Brain pericyte (primary cell): ENCODE results near the gene VPS33A.
"Not testable (repeated sequence)": the region's sequence is repeated elsewhere in the genome, so short reads cannot be mapped to it uniquely, and the experiment has no call there.

Experiments
- DNase-seq: peaks from one replicate; pipeline ENCODE4 v3.0.0-alpha.2; 2012; ENCODE audit warnings: low read depth, low spot score

VPS33A gene

DNA sequence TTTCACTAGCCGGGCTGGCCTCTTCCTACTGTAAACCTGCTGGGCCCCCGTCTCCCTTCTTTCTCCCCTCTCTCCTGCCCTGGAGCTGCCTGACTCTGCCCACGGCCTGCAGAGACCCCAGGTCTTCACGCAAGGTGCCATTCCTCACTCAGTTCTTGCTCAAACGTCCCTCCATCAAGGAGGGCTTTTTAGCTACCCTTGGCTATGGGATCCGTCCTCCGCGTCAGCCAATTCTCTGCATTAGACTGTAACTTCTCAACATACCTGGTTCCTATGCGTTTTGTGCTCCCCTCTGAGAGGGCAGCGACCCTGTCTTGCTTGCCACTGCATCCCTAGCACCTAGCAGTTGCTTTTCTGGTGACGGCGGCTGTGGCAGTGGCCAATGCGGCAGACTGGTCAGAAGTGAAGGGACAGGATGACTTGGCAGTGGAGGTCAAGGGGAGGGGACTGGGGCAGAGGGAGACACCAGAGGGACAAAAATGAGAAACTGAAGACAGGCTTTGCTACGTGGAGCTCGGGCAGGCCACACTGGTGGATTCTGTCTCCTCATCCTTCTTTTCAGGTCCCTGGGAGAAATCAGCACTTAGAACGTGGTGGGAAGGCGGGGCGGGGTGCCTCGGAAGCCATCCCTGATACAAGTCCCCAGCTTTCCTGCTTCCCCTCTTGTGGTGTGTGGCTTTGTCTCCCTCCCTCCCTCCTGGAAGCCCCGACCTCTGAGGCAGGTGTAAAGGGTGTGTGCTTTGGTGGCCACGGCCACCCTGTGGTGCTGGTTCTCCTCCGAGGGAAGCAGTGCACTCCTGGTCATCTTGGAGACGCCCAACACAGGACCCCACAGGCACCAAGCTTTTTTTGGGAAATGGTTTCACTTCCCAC lies 61.0 kb downstream of the VPS33A start:
- DNase-seq, result no peak

DNA sequence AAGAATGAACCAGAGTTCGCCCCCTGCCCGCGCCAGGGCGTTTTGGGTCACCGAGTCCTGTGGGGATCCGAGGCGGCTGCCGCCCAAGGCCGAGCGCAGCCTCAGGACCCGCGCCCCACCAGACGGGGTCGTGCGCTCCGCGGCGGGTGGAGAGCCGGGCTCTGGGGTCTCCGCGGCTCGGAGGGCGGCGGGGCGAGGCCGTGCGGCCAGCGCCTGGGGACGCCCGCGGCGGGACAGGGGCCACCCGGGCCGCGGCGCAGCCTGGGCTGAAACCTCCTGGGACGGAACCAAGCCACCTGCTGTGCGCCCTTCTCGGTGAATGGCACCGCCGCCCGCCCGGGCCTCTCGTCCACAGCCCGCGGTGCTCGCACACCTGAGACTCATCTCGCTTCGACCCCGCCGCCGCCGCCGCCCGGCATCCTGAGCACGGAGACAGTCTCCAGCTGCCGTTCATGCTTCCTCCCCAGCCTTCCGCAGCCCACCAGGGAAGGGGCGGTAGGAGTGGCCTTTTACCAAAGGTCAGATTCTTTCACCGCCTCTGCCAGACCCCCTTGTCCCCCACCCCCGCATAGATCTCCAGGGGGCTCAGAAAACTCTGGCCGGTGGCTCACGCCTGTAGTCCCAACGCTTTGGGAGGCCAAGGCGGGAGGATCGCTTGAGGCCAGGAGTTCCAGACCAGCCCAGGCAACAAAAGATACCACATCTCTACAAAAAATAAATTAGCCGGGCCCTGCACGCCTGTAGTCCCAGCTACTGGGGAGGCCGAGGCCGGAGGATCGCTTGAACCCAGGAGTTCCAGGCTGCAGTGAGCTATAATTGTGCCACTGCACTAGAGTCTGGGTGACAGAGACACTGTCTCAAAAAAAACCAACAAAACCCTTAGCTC lies 61.9 kb downstream of the VPS33A start:
- no peak for DNase-seq

DNA sequence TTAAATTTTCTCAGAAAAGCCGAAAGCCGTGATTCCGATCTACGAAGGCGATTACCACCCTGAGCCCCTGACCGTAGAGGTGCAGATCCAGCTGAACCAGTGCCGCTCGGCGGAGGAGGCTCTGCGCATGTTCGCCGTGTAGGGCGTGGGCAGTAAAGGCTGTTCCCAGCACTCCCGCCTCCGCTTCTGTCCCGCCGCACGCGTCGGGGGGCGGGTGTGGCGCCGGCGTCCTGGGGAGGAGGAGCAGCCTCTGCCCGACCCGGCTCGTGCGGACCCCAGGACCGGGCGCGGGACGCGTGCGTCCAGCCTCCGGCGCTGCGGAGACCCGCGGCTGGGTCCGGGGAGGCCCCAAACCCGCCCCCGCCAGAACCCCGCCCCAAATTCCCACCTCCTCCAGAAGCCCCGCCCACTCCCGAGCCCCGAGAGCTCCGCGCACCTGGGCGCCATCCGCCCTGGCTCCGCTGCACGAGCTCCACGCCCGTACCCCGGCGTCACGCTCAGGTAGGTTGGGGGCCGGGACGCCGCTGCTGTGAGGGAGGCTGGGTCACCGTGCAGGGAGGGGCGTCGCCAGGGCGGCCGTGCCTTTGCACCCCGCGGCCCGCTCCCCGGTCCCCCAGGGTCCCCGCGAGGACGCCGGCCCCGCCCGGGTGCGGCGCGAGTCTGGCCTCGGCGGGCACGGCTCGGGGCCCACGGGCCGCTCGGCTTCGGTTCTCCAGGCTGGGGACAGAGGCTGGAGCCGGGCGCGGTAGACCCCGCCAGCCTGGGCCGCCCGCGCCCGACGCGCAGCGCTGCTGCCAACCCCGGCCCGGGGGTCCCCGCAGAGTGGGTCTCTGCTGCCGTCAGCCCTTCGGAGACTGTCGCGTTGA lies 62.8 kb downstream of the VPS33A start, which contains the start of gene B3GNT4:
TSS of gene B3GNT4 (plus strand) at position 409 of the 866 bp plus-strand sequence. CDS start 910 bp downstream, outside the sequence.
- DNase-seq, result no peak

DNA sequence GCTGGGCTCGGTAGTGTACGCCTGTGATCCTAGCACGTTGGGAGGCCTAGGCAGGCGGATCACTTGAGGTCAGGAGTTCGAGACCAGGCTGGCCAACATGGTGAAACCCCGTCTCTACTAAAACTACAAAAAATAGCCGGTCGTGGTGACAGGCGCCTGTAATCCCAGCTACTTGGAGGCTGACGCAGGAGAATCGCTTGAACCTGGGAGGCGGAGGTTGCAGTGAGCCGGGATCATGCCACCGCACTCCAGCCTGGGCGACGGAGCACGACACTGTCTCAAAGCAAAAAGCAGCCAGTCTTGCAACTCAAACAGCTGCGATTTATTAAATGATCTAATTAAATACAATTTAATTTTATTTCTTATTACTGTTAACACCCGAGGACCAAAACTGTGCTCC lies 63.5 kb downstream of the VPS33A start:
- not testable (repeated sequence) for DNase-seq

DNA sequence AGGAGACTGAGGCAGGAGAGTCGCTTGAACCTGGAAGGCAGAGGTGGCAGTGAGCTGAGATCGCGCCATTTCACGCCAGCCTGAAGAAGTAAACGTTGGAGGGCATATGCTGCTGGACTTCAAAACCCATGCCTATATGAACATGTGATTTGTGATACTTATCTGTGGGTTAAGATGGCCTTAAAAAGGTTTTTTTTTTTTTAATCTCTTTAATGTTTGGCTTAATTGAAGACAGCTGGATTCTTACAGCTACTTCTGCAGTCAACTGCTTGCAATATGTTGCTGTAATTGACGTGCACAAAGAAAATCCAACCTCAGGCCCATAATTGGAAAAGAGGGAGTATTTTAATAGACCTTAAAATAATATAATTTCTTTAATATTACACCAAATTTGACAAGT lies 64.3 kb downstream of the VPS33A start:
- no peak for DNase-seq

DNA sequence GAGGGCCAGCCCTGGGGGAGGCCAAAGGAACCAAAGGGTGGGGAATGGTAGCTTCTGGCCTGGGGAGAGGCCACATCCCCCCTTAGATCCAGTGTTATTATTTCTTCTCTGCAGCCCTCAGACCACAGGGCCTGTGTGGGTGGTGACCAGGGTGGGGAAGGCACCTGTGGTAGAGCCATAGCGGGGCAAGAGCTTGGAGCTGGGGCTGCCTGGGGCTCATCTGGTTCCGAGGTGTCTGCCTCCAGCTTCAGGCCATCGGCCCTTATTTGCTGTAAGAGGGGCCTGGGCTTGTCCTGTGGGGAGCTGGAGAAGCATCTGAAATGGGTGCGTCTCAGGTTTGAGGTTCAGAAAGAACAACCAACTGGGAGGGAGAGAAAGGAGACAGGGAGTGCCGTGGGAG lies 64.9 kb downstream of the VPS33A start:
- no peak for DNase-seq

DNA sequence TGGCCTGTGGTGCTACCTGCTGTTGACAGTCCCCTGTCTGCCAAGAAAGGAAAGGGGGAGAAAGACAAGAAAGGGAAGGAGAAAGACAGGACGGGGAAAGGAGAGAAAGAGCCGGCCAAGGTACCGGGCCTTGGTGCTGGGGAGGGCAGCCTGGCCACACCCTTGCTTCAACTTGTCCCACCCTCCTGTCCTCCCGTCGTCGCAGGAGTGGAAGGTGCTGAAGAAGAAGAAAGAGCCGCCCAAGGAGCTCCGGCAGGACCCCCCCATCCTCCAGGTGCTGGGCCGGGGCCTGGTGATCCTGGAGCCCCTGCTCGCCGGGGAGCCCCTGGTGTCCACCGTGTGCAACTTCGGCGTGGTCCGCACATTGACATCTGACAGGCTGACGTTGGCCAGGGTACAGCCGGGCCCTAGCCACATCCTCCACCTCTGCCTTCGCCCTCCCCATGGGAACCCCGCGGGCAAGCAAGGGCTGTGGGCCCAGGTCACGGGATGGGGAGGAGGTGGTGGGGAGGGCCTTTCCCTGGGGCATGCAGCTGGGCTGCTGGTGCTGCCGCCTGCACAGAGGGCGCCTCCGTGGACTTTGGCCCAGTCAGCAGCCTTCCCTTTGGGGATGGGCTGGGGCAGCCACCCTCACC lies 65.6 kb downstream of the VPS33A start:
- no peak for DNase-seq

DNA sequence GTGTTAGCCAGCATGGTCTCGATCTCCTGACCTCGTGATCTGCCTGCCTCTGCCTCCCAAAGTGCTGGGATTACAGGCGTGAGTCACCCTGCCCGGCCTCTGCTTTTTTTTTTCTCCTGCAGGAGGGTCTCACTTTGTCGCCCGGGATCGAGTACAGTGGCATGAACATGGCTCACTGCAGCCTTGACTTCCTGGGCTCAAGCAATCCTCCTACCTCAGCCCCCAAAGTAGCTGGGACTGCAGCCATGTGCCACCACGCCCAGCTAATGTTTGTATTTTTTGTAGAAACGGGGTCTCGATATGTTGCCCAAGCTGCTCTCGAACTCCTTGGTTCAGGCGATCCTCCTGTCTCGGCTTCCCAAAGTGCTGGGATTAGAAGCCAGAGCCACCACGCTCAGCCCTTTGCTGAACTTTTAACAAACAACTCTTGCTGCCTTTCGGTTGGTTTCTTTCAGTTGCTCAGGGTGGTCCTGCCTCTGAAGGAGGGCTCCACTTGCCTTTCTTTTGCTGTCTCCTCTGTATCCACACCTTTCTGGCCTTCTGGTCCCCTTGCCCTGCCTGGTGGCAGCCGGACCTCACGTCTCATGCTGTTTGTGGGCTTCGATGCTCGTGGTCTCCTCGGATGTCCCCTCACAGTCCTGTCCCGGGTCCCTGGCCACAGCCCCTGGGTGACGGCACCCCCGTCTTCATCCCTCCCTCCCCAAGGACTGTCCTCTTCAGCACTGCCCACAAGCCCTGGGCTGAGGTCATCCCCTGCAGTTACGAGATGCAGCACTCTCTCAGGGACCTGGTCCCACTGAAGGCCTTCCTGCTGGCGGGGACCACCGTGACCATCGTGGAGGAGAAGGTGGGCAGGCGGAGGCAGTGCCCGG lies 66.6 kb downstream of the VPS33A start:
- no peak for DNase-seq

DNA sequence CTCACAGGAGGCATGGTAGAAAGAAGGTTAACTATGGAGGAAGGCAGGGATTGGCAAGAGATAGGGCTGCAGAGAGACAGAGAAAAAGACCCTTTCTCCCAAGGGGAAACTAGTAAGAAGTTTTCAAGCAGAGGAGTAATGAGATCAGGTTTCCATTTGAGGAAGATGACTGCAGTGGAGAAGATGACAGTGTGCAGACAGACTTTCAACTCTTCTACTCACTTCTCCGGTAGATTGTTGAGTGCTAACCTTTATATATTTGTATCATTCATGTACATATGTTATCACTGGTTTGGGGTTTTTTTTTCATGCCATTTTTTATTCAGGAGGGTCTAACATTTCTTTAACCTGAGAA lies 68.7 kb downstream of the VPS33A start:
- DNase-seq, result no peak

DNA sequence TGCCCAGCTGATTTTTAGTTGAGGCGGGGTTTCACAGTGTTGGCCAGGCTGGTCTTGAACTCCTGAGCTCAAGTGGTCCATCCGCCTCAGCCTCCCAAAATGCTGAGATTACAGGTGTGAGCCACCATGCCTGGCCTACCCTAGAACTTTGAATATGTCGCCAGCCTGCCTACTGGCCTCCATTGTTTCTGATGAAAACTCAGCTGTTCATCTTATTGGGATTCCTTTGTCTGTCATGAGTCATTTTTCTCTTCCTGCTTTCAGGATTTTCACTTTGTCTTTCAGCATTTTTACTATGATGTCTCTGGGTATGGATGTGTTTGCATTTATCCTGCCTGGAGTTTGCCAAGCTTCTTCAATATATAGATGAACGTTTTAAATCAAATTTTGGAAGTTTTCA lies 70.9 kb downstream of the VPS33A start:
- no peak for DNase-seq

DNA sequence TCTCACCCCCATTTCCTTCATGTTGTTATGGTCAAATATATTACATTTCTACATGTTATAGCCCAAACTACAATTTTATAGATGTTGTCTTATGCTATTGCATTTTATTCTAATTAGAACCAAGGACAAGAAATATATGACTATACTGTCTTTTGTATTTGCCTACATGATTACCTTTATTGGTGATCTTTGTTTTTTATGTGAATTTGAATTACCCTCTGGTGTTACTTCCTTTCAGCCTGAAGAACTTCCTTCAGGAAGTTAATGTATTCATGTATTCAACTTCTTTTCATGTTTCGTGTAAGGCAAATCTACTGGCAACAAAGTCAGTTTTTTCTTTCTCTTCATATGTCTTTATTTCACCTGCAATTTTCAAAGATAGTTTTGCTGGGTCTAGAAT lies 71.5 kb downstream of the VPS33A start:
- DNase-seq, result no peak

DNA sequence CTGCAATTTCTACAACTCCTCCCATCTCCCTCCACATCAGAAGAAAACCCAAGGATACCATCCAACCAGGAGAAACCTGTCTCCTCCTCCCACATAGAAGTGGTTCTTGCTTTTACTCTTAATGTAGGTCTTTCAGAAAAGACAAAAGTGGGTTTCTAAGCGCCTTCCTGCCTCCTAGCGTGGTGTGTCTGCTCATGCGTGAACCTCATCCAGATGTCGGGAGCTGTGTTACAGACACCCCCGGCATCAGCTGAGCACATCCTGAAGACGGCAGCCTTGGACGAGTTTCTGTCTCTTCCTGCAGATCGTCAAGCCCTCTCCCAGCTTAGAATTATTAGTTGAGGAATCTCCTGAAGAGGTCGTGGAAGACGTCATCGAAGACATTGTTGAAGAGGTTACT lies 73.9 kb downstream of the VPS33A start:
- DNase-seq, result no peak

DNA sequence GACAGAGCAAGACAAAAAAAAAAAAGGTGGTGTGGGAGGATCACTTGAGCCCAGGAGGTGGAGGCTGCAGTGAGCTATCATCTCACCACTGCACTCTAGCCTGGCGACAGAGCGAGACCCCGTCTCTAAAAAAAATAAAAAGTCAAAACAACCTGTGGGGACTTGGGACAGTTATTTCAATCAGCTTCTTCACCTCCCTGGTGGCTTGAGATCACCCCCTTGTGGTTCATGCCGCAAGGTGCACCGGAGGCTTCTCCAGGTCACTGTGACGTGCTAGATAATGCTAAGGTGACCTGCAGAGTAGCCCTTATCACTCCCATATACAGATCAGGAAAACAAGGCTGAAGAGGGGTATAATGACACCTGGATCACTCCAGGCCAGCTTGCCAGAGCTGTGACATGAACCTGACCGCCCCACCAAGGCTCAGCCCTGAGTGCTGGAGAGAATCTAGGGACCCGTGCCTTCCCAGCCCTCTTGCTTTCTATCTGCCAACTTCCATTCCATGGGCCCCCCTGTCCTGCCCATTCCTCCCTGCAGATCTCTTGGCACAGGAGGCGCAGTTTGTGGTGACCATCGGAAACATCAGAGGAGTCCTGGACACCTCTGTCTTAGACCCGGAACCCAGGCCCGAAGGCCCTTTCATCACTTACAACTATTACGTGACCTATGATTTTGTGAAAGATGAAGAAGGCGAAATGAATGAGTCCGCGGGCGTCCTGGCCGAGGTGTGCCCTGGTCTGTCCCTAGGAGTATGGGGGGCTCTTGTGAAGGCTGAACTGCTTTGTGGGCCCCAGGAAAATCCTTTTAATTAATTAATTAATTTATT lies 75.2 kb downstream of the VPS33A start:
- no peak for DNase-seq

DNA sequence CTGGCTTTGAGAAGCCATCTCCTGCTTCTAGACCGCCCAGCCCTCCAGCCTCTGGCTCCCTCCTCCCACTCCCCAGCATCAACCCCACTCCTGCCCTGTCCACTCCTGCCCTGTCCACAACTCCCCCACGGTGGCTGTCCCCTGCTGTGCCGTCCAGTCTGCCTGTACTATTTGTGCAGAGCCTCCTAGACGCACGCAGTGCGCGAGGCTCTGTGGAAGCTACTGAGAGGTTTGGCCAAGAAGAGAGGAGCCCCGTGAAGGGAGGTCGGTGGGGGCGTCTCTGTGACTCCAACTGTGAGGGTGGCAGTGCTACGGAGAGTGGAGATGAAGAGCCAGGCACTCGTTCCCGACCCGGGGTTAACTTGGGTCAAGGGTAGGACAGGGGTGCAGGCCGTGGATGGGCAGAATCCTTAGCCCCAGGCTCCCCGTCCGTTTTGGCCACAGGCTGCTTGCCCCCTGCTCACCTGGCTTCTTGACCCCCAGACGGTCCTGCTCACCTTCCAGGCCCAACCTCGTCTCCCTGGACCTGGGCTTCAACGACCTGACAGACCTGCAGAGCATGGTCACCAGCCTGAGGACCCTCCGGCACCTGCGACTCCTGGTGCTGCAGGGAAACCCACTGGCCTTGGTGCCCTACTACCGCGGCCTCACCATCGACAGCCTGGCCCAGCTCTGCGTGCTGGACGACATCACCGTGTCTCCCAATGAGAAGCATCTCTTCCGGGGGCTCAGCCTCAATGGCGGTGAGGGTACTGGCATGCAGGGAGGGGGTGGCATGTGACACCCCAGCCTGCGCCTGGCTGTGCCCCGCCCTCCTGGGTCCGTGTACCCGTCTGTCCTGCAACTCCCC lies 76.4 kb downstream of the VPS33A start:
- no peak for DNase-seq

DNA sequence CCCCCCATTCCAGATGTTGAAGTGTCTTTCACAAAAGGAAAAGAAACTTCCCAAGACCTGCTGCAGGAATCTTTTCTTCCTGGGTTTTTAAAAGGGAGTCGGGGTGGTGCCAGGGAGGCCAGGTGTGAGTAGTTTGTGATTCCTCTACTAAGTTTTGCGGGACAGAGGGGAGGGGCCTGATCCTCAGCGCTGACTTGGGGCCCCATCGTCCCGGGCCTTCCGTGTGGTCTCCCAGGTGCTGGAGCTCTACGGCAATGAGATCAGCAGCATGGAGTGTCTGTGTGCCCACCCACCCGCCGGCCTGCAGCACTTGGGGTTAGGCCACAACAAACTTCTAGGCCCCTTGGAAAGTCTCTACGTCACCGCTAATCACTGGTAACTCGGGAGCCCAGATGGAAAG lies 78.8 kb downstream of the VPS33A start:
- no peak for DNase-seq

DNA sequence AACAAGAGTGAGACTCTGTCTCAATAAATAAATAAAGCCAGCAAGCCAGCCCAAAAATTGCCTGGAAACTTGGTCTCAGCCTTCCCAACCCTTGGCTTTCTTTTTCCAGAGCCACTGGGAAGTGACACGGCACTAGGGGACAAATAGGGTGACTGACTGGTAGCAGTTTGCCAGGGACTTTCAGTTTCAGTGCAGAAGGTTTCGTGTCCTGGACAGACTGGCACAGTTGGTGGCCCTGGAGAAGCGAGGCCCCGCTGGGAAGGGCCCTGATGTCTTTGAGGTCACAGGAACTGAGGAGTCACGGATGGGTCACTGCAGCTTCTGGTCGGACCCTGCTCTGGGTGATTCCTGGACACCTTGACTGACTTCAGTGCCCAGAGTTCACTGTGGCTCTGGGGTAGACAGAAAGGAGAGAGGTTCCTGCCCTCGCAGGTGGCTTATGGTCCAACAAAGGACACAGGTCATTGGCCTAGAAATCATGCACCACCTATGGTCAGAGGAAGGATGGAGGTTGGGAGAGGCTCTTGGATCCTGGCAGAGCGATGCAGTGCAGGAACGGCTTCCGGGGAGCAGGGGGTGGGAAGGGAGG lies 80.7 kb downstream of the VPS33A start:
- no peak for DNase-seq

DNA sequence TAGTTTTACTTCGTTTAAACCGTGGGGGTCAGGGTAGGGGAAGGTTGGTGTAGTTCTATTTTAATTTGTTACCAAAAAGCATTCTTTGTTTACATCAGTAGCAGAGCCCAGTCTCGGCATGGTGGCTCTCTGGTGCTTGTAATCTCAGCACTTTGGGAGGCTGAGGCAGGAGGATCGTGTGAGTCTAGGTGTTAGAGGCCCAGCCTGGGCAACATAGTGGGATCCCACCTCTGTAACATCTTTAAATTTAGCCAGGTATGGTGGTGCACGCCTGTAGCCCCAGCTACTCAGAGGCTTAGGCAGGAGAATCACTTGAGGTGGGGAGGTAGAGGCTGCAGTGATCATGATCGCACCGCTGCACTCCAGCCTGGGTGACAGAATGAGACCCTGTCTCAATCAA lies 81.2 kb downstream of the VPS33A start:
- DNase-seq, result no peak

DNA sequence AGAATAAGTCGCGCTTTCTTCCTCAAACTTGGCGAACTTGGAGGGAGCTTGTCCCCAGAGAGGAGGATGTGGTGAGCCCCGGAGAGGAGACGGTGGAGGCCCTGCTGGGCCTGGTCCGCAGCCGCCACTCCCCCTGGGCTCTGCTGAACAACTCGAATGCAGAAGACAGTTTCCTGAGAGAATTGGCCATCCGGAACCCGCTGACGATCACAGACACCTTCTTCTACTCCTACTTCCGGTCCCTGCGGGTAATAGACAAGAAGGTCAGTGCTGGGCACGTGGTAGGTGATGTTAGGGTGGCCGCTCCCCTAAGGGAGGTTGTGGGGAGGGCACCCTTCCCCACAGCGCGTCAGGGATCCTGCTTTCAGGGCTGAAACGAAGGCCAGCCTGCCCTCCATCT lies 81.8 kb downstream of the VPS33A start:
- DNase-seq, result no peak
